Mucosa of stomach (tissue), 1 donor: Measurements from ENCODE around the gene RNF183.
"Not testable (repeated sequence)": the region's sequence is repeated elsewhere in the genome, so short reads cannot be mapped to it uniquely, and the experiment has no call there.

ENCODE experiments used
- H3K27me3 ChIP-seq: one replicate; pipeline ENCODE4 v1.7.0; 2013; ENCODE audit warnings: mild to moderate bottlenecking, low read length; ENCODE audit not compliant: control insufficient read depth, insufficient read depth
- H3K36me3 ChIP-seq: one replicate; pipeline ENCODE4 v1.7.0; 2013; ENCODE audit warnings: low read length; ENCODE audit not compliant: control insufficient read depth, insufficient read depth
- H3K4me1 ChIP-seq: one replicate; pipeline ENCODE4 v1.7.0; 2013; ENCODE audit warnings: mild to moderate bottlenecking, low read length; ENCODE audit not compliant: control insufficient read depth, insufficient read depth
- H3K4me3 ChIP-seq: one replicate; pipeline ENCODE4 v1.7.0; 2013; ENCODE audit warnings: low read length
- H3K9ac ChIP-seq: one replicate; pipeline ENCODE4 v1.7.0; 2013; ENCODE audit warnings: mild to moderate bottlenecking, low read length, moderate library complexity
- H3K9me3 ChIP-seq: one replicate; pipeline ENCODE4 v1.7.0; 2013; ENCODE audit warnings: mild to moderate bottlenecking, low read length, moderate library complexity; ENCODE audit not compliant: control insufficient read depth
- donor health status: Pancreatic carcinoma.

Gene RNF183

GRCh38 chr9:113261917-113262671 is 41.1 kb downstream of the RNF183 start:
- H3K4me3 ChIP-seq = no peak overlapping the region
- no peak overlapping the region for H3K9ac ChIP-seq
- no peaks in the 10 kb centered on the region for H3K9me3 ChIP-seq
- H3K36me3 ChIP-seq = no peaks in the 10 kb centered on the region
- no peaks in the 10 kb centered on the region for H3K27me3 ChIP-seq
- H3K4me1 ChIP-seq = peaks cover 4% of the 10 kb centered on the region

DNA sequence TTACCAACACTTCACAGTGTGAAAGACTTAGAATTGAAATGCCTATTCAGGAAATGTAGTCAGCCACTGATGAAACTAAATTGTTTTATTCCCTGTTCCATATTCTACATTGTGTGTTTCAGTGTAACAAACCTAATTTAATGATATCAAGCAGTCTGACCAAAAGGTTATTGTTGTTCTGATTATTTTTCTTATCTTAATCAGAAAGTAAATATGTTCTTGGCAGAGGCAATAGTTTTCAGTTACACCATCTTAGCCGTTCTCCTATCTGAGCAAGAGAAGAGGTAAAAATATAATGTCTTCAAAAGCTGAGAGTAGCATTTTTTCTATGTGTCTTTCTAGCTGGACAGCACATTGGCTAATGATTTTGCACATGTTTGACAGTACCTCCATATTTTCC is 44.9 kb downstream of the RNF183 start:
- Histone ChIP-seq H3K4me3 (no peak overlapping the region), H3K36me3 (no peaks in the 10 kb centered on the region), H3K4me1 (peaks cover 4% of the 10 kb centered on the region), H3K27me3 (no peaks in the 10 kb centered on the region), H3K9ac (no peak overlapping the region), H3K9me3 (no peaks in the 10 kb centered on the region)

GRCh38 chr9:113257863-113258262 is 45.3 kb downstream of the RNF183 start:
- no peak overlapping the region for H3K4me3 ChIP-seq

DNA sequence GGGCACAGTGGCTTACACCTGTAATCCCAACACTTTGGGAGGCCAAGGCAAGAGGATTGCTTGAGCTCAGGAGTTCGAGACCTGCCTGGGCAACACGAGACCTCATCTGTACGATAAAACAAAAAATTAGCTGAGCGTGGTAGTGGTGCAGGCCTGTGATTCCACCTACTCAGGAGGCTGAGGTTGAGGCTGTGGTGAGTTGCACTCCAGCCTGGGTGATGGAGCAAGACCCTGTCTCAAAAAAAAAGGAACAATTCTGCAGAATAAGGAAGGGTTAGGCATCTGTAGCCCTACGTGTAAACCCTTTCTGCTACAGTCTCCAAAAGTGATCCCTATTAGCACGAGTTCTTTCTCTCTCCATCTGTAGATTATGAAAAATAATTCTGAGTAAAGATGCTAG is 47.7 kb downstream of the RNF183 start:
- H3K27me3 ChIP-seq = no peaks in the 10 kb centered on the region
- peaks cover 4% of the 10 kb centered on the region for H3K4me1 ChIP-seq
- H3K4me3 ChIP-seq = no peak overlapping the region
- H3K9me3 ChIP-seq = no peaks in the 10 kb centered on the region
- H3K9ac ChIP-seq = no peak overlapping the region
- H3K36me3 ChIP-seq = no peaks in the 10 kb centered on the region

More at GRCh38 chr9:113257863-113258262, 45.3 kb downstream of the RNF183 start:
- H3K9me3 ChIP-seq = no peaks in the 10 kb centered on the region
- H3K36me3 ChIP-seq = no peaks in the 10 kb centered on the region
- H3K27me3 ChIP-seq = no peaks in the 10 kb centered on the region
- no peak overlapping the region for H3K9ac ChIP-seq
- peaks cover 4% of the 10 kb centered on the region for H3K4me1 ChIP-seq

DNA sequence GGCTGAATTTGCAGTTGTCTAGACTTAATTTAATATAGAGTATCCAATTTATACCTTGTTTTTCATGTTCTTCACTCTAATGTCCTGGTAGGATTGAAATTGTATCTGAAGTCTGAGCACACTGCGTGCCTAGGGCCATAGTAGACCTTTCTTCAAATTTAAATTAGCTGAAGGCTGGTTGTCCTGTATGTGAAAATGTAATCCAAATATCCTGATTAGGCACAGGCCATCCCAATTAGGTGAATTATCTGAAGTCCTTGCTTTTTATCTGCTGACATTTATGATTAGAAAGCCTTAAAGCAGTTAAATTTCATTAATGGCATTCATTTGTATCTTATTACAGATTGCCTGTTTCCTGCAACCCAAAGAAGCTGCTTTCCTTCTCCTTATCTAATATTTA is 48.2 kb downstream of the RNF183 start:
- Histone ChIP-seq H3K4me3 (no peak overlapping the region), H3K4me1 (peaks cover 4% of the 10 kb centered on the region), H3K9ac (no peak overlapping the region), H3K9me3 (no peaks in the 10 kb centered on the region), H3K27me3 (no peaks in the 10 kb centered on the region), H3K36me3 (no peaks in the 10 kb centered on the region)

DNA sequence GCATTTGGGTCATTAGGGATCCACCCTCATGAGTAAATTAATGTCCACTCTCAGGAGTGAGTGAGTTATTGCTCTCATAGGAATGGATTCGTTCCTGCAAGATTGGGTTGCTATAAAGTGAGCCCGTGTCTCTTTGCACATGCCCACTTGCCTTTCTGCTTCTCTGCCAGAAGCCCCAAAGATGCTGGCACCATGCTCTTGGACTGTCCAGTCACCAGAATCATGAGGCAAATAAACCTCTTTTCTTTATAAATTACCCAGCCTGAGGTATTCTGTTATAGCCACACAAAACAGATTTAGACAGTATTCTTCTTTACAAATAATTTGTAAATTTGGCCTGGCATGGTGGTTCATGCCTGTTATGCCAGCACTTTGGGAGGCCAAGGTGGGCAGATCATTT is 52.4 kb downstream of the RNF183 start:
- no peak overlapping the region for H3K9ac ChIP-seq
- no peaks in the 10 kb centered on the region for H3K9me3 ChIP-seq
- H3K4me1 ChIP-seq = no peaks in the 10 kb centered on the region
- H3K27me3 ChIP-seq = no peaks in the 10 kb centered on the region
- no peaks in the 10 kb centered on the region for H3K36me3 ChIP-seq
- no peak overlapping the region for H3K4me3 ChIP-seq

- H3K4me3 ChIP-seq, H3K4me1 ChIP-seq, H3K9me3 ChIP-seq, H3K36me3 ChIP-seq, H3K9ac ChIP-seq, H3K27me3 ChIP-seq: not testable (repeated sequence)
These were observed 53.5 kb downstream of the RNF183 start for GRCh38 chr9:113249661-113250060.

- Histone ChIP-seq H3K36me3 (no peaks in the 10 kb centered on the region), H3K4me1 (no peaks in the 10 kb centered on the region), H3K9me3 (no peaks in the 10 kb centered on the region), H3K4me3 (no peak overlapping the region), H3K9ac (no peak overlapping the region), H3K27me3 (no peaks in the 10 kb centered on the region)
These were observed 55.5 kb downstream of the RNF183 start for GRCh38 chr9:113247640-113248039.
